Measurements from ENCODE around the gene A2ML1.

DNA sequence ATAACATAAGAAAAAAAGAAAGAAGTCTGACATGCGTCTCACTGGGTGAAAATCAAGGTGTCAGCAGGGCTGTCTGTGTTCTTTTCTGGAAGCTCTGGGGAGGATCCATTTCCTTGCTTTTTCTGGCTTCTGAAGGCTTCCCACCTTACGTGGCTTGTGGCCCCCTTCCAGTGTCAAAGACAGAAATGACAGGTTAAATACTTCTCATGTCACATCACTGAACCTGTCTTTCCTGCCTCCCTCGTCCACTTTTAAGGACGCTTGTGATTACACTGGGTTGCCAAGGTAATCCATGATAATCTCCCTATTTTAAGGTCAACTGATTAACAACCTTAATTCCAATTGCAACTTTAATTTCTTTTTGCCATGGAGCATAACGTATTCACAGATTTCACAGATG is 87.3 kb downstream of the A2ML1 start:
- TF ChIP-seq, protein P1, sequence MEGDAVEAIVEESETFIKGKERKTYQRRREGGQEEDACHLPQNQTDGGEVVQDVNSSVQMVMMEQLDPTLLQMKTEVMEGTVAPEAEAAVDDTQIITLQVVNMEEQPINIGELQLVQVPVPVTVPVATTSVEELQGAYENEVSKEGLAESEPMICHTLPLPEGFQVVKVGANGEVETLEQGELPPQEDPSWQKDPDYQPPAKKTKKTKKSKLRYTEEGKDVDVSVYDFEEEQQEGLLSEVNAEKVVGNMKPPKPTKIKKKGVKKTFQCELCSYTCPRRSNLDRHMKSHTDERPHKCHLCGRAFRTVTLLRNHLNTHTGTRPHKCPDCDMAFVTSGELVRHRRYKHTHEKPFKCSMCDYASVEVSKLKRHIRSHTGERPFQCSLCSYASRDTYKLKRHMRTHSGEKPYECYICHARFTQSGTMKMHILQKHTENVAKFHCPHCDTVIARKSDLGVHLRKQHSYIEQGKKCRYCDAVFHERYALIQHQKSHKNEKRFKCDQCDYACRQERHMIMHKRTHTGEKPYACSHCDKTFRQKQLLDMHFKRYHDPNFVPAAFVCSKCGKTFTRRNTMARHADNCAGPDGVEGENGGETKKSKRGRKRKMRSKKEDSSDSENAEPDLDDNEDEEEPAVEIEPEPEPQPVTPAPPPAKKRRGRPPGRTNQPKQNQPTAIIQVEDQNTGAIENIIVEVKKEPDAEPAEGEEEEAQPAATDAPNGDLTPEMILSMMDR (conservative IDR thresholded peaks at IDR 0.05; ENCODE audit: low read length) = no peak
- TF ChIP-seq EZH2phosphoT487 (IDR thresholded peaks at IDR 0.05; ENCODE audit: borderline replicate concordance) = no peak

Measured in Loucy (cell line).